SH-SY5Y (cell line): ENCODE results near the gene S100A13.

Experiments
- GATA2 ChIP-seq: IDR thresholded peaks from 2 replicates; pipeline ENCODE4 v1.6.1; 2011; ENCODE audit warnings: mild to moderate bottlenecking, low read depth, low read length
- GATA3 ChIP-seq: IDR thresholded peaks from 2 replicates; pipeline ENCODE4 v1.6.1; 2011; ENCODE audit warnings: low read depth, mild to moderate bottlenecking, low read length, moderate library complexity

DNA sequence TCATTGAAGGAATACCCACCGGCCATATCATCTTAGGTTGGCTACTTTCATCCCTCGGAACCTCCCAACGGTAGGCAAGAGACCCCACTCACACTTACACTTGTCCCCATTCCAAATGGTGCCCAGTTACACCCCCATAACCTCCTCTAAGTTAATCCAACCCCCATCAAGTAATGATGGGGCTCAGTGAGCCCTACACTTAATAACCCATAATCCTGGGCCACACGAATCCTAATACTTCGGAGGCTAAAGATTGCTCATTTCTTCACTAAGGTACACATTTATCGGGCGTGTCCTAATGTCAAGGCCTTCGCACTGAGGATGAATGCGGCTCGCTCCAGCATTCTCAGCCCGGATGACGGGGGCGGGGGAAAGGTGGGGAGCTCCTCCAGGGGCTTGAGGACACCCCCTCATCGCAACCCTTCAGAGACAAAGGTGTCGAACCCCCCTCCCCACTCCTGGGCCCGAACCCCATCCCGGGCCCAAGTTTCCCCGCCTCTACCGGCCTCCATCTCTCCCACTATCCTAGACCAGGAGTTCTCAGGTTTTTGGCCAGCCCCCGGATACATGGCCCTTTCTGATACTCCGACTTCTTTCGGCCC lies 43.1 kb upstream of the S100A13 start:
- TF ChIP-seq GATA2 (no peak), GATA3 (no peak)
